IMR-90 (cell line): Measurements from ENCODE around the gene TMX2.

Experiments
- POLR2A ChIP-seq: IDR thresholded peaks from 2 replicates; pipeline ENCODE4 v1.6.1; 2012; ENCODE audit warnings: mild to moderate bottlenecking, low read depth, low read length
- RFX5 ChIP-seq: IDR thresholded peaks from 2 replicates; pipeline ENCODE4 v1.8.0; 2012; ENCODE audit warnings: low read depth, mild to moderate bottlenecking, low read length, moderate library complexity
- TF ChIP-seq, protein P1 (sequence below): conservative IDR thresholded peaks from 2 replicates; pipeline ENCODE4 v1.5.1; 2012; ENCODE audit warnings: mild to moderate bottlenecking, low read depth, low read length, improper control_type of control experiment

DNA sequence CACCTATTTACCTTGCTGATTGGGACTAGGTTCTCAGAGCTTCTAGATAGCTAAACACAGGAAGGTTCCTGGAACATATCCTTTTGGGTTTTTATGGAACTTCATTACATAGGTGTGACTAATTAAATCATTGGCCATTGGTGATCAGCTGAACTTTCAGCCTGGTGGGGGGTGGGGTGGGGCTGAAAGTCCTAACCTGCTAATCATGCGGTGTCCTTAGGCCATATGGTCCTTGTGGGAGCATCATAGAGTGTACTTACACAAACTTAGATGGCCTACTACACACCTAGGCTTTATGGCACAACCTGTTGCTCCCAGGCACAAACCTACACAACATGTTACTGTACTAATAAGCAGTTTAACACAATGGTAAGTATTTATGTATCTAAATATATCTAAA is 20.3 kb downstream of the TMX2 start:
- TF ChIP-seq POLR2A (no peak), RFX5 (no peak)
- TF ChIP-seq, protein P1, sequence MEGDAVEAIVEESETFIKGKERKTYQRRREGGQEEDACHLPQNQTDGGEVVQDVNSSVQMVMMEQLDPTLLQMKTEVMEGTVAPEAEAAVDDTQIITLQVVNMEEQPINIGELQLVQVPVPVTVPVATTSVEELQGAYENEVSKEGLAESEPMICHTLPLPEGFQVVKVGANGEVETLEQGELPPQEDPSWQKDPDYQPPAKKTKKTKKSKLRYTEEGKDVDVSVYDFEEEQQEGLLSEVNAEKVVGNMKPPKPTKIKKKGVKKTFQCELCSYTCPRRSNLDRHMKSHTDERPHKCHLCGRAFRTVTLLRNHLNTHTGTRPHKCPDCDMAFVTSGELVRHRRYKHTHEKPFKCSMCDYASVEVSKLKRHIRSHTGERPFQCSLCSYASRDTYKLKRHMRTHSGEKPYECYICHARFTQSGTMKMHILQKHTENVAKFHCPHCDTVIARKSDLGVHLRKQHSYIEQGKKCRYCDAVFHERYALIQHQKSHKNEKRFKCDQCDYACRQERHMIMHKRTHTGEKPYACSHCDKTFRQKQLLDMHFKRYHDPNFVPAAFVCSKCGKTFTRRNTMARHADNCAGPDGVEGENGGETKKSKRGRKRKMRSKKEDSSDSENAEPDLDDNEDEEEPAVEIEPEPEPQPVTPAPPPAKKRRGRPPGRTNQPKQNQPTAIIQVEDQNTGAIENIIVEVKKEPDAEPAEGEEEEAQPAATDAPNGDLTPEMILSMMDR: no peak
